ENCODE data around the gene CTNNBL1. TPM values are rescaled to one million over a fixed set of nuclear protein-coding genes. Genes with fewer than 3 reads are reported as not detected.

Gene CTNNBL1
- total and polyA plus RNA-seq, 8 donors, result 14.8 to 34.9 (median 21.3) TPM

DNA sequence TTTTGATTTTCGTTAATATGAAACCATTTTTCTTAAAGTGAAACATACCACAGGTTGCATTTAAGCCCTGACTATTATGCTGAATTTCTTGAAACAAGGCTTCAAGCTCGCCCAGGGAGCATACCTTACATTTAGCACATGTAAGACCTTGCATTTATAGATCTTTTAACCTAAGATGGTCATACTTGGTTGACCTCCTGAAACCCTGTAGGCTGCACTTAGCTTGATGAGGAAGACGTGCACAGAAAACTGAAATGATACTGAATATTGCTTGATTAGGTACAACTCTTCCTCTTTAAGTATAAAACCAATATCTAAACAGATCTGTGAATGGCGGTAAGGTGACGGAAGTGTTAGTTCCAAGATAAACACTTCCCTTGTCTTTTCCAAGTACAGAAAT is 82.2 kb downstream of the CTNNBL1 start:
- ATAC-seq, result no peak

GRCh38 chr20:37776526-37776925 is 82.7 kb downstream of the CTNNBL1 start:
- no peaks in the 10 kb centered on the region for H3K36me3 ChIP-seq
- no peak overlapping the region for H3K4me3 ChIP-seq
- ATAC-seq (no peak), FAIRE-seq (no peak), DNase-seq (no peak)
- no peaks in the 10 kb centered on the region for H3K27me3 ChIP-seq
- no peak overlapping the region for H3K27ac ChIP-seq
- H3K9me3 ChIP-seq, result no peaks in the 10 kb centered on the region
- intact Hi-C loops (cut with DNase I), result no loop called here
- TF ChIP-seq, protein P1, sequence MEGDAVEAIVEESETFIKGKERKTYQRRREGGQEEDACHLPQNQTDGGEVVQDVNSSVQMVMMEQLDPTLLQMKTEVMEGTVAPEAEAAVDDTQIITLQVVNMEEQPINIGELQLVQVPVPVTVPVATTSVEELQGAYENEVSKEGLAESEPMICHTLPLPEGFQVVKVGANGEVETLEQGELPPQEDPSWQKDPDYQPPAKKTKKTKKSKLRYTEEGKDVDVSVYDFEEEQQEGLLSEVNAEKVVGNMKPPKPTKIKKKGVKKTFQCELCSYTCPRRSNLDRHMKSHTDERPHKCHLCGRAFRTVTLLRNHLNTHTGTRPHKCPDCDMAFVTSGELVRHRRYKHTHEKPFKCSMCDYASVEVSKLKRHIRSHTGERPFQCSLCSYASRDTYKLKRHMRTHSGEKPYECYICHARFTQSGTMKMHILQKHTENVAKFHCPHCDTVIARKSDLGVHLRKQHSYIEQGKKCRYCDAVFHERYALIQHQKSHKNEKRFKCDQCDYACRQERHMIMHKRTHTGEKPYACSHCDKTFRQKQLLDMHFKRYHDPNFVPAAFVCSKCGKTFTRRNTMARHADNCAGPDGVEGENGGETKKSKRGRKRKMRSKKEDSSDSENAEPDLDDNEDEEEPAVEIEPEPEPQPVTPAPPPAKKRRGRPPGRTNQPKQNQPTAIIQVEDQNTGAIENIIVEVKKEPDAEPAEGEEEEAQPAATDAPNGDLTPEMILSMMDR (IDR thresholded peaks at IDR 0.05), result no peak
- H3K4me1 ChIP-seq, result no peaks in the 10 kb centered on the region
- WGBS, 2 donors, result 97 to 98% methylated on average over 3 of the region's 3 CpGs

More for the DNA sequence above, 82.2 kb downstream of the CTNNBL1 start:
- H3K27me3 ChIP-seq, result no peaks in the 10 kb centered on the region
- H3K9me3 ChIP-seq, result no peaks in the 10 kb centered on the region
- H3K4me3 ChIP-seq, result no peak overlapping the region
- TF ChIP-seq, protein P1 (IDR thresholded peaks at IDR 0.05), result no peak
- no peaks in the 10 kb centered on the region for H3K36me3 ChIP-seq
- no peak for FAIRE-seq
- intact Hi-C loops (cut with DNase I), result no loop called here
- no peak overlapping the region for H3K27ac ChIP-seq
- H3K4me1 ChIP-seq, result no peaks in the 10 kb centered on the region
- WGBS, 2 donors, result 89 to 90% methylated on average over 5 of the region's 5 CpGs
- DNase-seq, result no peak

- H3K4me3 ChIP-seq, result no peak overlapping the region
- no peaks in the 10 kb centered on the region for H3K9me3 ChIP-seq
- FAIRE-seq (no peak), ATAC-seq (no peak), DNase-seq (no peak)
- TF ChIP-seq, protein P1 (IDR thresholded peaks at IDR 0.05), result no peak
- intact Hi-C loops (cut with DNase I), result no loop called here
- H3K36me3 ChIP-seq, result no peaks in the 10 kb centered on the region
- H3K27me3 ChIP-seq, result no peaks in the 10 kb centered on the region
- 81 to 84% methylated on average over 8 of the region's 8 CpGs for WGBS, 2 donors
- H3K4me1 ChIP-seq, result no peaks in the 10 kb centered on the region
- H3K27ac ChIP-seq, result no peak overlapping the region
These were observed 83.5 kb downstream of the CTNNBL1 start for GRCh38 chr20:37777012-37777950.

DNA sequence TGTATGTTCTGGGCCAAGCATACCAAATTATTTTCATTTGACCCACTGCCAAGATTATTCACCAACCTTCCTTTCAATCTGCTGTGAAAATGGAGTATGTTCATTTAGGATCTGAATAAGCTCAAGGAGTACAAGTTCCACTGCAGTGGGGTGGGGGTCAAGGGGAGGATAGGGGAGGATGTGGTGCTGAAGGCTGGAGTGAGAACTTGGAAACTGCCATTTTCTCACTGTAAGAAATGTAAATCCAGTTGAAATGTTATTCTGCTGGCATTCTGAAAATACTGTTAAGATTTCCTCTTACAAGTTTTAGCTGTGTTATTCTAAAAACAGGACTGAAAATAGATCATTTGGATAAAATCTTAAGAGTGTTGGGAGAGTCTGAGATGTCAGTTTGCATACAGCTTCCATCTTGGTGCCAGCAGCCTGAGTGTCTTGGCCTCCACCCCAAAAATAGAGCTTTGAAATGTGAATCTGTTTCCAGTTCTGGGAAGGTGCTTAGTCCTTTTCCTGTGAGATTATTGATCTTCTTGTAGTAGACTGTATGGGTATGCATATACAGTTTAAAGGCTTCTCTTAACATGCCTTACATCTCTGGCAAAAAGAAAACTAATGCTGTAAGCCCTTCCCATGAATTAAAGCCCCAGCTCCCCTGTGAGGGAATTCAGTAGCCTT is 84.3 kb downstream of the CTNNBL1 start:
- FAIRE-seq, result no peak
- ATAC-seq, result no peak
- TF ChIP-seq, protein P1 (IDR thresholded peaks at IDR 0.05), result no peak

More for the DNA sequence above, 84.3 kb downstream of the CTNNBL1 start:
- Histone ChIP-seq H3K9me3 (no peaks in the 10 kb centered on the region), H3K4me1 (no peaks in the 10 kb centered on the region), H3K36me3 (no peaks in the 10 kb centered on the region), H3K4me3 (no peak overlapping the region), H3K27me3 (no peaks in the 10 kb centered on the region), H3K27ac (no peak overlapping the region)
- intact Hi-C loops (cut with DNase I), result no loop called here
- no peak for DNase-seq
